22Rv1 (cell line): ENCODE data around the gene RDH14.

Source experiments
- H3K27ac ChIP-seq: fragments of 450-650 bp; 2 replicates; pipeline ENCODE4 v1.5.1; 2017
- ZFX ChIP-seq: fragments of 450-650 bp; IDR thresholded peaks from 2 replicates; pipeline ENCODE4 v1.6.1; 2017; ENCODE audit warnings: antibody characterized with exemption, borderline replicate concordance
- TF ChIP-seq, protein P1 (sequence below): fragments of 450-650 bp; IDR thresholded peaks from 2 replicates; pipeline ENCODE4 v1.5.1; 2017; ENCODE audit warnings: mild to moderate bottlenecking

RDH14 gene

DNA sequence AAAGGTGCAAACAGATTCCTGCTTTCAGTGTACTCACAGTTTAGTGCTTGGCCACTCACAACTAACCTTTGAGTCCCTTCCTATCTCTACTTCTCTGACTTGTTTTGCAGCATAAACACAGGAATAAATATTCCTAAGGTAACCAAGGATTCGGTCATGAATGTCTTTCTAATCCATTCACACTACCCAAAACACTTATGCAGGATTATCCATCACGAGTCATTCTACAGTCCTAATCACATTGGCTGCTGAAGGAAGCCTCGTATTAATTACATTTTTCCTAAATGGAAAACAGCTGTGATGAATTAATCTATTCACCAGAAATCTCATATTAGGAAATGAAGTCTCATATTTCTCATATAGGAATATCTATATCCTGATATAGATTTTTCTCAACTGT, 16.3 kb downstream of the RDH14 start:
- TF ChIP-seq, protein P1, sequence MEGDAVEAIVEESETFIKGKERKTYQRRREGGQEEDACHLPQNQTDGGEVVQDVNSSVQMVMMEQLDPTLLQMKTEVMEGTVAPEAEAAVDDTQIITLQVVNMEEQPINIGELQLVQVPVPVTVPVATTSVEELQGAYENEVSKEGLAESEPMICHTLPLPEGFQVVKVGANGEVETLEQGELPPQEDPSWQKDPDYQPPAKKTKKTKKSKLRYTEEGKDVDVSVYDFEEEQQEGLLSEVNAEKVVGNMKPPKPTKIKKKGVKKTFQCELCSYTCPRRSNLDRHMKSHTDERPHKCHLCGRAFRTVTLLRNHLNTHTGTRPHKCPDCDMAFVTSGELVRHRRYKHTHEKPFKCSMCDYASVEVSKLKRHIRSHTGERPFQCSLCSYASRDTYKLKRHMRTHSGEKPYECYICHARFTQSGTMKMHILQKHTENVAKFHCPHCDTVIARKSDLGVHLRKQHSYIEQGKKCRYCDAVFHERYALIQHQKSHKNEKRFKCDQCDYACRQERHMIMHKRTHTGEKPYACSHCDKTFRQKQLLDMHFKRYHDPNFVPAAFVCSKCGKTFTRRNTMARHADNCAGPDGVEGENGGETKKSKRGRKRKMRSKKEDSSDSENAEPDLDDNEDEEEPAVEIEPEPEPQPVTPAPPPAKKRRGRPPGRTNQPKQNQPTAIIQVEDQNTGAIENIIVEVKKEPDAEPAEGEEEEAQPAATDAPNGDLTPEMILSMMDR, result no peak
- no peak for TF ChIP-seq ZFX
- H3K27ac ChIP-seq, result no peak overlapping the region

DNA sequence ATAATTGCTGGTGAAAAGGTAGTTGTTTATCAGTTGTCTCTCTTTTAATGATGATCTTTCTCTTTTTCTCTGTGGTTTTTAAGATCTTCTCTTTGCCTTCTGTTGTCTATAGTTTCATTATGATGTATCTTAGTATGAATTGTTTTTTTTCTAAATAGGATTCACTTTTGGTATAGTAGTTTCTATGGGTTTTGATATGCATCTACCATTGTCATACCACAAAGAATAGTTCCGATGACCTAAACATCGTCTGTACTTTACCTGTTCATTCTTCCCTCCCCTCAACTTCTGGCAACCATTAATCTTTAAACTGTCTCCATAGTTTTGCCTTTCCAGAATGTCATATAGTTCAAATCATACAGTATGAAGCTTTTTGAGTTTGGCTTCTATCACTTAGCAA, 19.6 kb downstream of the RDH14 start:
- TF ChIP-seq, protein P1, result no peak
- no peak for TF ChIP-seq ZFX

DNA sequence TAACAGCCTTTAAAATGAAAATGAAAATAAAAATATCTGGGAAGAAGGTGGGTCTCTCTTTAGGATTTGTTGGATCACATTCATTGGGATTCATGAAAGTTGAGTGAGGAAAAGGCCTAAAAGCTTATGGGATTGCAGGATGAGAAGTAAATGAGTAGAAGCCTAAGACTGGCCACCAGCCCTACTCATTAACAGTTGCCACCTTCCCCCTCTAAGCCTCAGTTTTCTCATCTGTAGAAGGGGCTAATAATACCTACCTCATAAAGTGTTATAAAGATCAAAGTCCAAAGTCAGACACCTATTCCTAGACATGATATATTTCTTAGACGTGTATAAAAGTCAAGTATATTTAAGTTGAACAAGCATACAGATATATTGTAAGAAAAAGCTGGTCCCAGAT, 23.8 kb downstream of the RDH14 start:
- H3K27ac ChIP-seq, result no peak overlapping the region
- TF ChIP-seq, protein P1, result no peak
- TF ChIP-seq ZFX, result no peak

More for the DNA sequence above, 19.6 kb downstream of the RDH14 start:
- H3K27ac ChIP-seq, result no peak overlapping the region

DNA sequence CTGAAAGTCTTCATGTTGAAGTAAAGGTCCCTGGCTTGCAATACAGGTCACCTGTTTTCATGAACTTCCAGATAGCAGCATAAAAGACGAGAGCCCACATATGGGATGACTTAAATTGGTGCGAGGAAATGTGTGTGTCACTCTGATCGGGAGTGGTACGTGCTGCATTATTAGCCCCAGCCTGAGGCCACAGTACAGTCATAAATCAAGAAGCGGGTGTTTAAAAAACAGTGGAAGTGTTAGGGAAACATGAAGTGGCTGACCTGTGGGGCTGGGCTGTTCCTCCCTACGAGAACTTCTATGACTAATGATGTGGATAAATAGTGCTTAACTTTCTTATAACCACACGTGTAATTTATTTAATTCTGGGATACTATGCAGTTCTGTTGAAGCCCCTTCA, 24.4 kb downstream of the RDH14 start:
- TF ChIP-seq, protein P1, result no peak
- TF ChIP-seq ZFX, result no peak
- no peak overlapping the region for H3K27ac ChIP-seq

DNA sequence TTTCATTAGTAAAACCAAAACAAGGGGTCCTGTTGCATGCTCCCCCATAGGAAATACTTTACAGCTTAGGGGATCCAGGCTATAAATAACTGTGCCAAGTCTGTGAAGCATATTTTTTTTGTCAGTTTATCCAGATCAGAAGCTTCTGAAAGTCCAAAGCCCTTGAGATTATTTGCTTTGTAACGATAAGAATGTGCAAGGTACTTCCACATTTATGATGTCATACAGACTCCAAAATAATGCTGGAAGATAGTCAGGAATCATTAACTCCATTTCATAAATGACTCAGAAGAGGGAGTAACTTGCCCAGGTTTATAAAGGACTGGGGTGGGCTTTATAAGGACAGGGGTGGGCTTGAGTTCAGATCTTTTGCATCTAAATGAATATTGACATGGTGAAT, 29.3 kb downstream of the RDH14 start:
- no peak overlapping the region for H3K27ac ChIP-seq
- no peak for TF ChIP-seq ZFX
- TF ChIP-seq, protein P1, result no peak

DNA sequence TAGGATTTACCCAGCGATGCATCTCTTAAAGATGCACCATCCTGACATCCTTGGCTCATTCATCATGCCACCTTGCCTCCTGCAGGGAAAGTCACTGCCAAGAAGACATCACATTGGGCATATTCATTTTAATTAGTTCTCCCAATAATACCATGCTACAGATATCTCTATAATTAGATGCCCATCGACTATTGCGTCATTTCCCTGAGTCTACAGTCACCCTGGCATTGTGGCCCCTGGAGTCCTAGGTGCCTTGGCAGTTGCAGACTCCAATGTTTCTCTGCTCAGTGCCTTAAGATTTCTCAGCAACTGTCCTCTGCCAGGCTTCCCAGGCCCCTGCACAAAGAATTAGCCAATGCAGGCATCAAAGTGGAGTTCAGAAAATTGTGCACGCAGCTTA, 32.6 kb downstream of the RDH14 start:
- no peak overlapping the region for H3K27ac ChIP-seq
- TF ChIP-seq, protein P1, result no peak
- no peak for TF ChIP-seq ZFX

DNA sequence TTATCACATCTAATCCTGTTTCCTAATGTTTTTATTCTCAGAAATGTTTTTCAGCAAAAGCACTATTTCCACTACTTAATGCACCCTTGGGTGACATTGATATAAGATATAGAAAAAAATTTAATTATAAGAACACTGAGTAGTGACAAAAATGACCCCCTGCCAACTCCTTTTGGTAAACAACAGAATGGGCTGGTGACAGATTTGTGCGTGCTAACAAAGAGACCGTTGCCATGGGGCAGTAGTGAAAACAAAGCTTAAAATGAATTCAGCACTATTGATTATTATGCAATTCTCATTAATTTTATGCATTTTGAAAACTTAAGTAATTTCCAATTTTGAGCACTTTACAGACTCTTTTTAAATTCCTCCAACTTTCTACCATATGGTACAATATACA, 33.1 kb downstream of the RDH14 start:
- H3K27ac ChIP-seq, result no peak overlapping the region
- TF ChIP-seq, protein P1, result no peak
- no peak for TF ChIP-seq ZFX

DNA sequence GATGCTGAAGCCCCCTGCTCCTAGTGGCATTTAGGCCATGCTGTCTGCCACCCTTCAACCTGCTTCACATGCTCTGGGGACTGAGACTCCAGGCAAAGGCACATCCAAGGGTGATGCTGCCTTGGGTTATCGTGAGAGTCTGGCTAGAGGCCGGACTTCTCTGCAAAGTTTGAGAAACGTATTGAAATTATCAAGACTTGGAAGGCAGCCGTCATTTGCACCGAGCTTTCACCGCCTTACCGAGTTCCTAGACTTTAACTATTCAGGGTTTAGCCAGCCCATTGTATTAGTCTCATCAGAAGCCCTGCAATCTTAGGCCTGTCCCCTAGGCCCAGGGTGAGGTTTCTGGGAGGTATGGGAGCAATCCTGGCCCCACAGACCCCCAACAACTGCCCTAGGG, 34.0 kb downstream of the RDH14 start:
- TF ChIP-seq ZFX, result no peak
- no peak overlapping the region for H3K27ac ChIP-seq
